Osteoblast (primary cell): Measurements from ENCODE around the gene JPT2. TPM values are rescaled to one million over a fixed set of nuclear protein-coding genes. Genes with fewer than 3 reads are reported as not detected.

Experiments
- DNase-seq: peaks from one replicate; pipeline ENCODE4 v3.0.0; 2011; ENCODE audit warnings: low spot score, mixed read lengths; ENCODE audit not compliant: insufficient read length; ENCODE audit errors: missing footprints
- H2AFZ ChIP-seq: 2 replicates; pipeline ENCODE4 v1.6.0; 2011; ENCODE audit warnings: mild to moderate bottlenecking, low read length
- H3K27ac ChIP-seq: 2 replicates; pipeline ENCODE4 v1.5.1; 2011; ENCODE audit warnings: mild to moderate bottlenecking, low read depth, low read length, moderate library complexity
- H3K27me3 ChIP-seq: 2 replicates; pipeline ENCODE4 v1.6.0; 2012; ENCODE audit warnings: mild to moderate bottlenecking, control low read depth, inconsistent platforms, low read length, moderate library complexity; ENCODE audit not compliant: insufficient read depth
- H3K36me3 ChIP-seq: 2 replicates; pipeline ENCODE4 v1.5.1; 2011; ENCODE audit warnings: mild to moderate bottlenecking, low read length, control low read depth, moderate library complexity; ENCODE audit not compliant: insufficient read depth
- H3K4me1 ChIP-seq: 2 replicates; pipeline ENCODE4 v1.5.1; 2011; ENCODE audit warnings: mild to moderate bottlenecking, low read length, control low read depth, moderate library complexity; ENCODE audit not compliant: insufficient read depth
- H3K4me2 ChIP-seq: 2 replicates; pipeline ENCODE4 v1.6.0; 2011; ENCODE audit warnings: mild to moderate bottlenecking, low read length; ENCODE audit not compliant: insufficient read depth
- H3K4me3 ChIP-seq: fragments of 200-600 bp; sonication (generic); 3 replicates; pipeline ENCODE4 v1.5.1; 2012; ENCODE audit warnings: mild to moderate bottlenecking, low read length, inconsistent platforms; ENCODE audit not compliant: insufficient read depth
- H3K79me2 ChIP-seq: 2 replicates; pipeline ENCODE4 v1.6.0; 2012; ENCODE audit warnings: mild to moderate bottlenecking, low read length, control low read depth, inconsistent platforms; ENCODE audit not compliant: insufficient read depth
- H3K9me3 ChIP-seq: 2 replicates; pipeline ENCODE4 v1.5.1; 2011; ENCODE audit warnings: low read depth, low read length, control low read depth
- H4K20me1 ChIP-seq: 2 replicates; pipeline ENCODE4 v1.6.0; 2012; ENCODE audit warnings: mild to moderate bottlenecking, low read length, control low read depth; ENCODE audit not compliant: insufficient read depth
- total RNA-seq: library from RNA; depleted of rRNA; stranded (reverse); fragments of >200 nt; gene quantifications from 2 replicates; pipeline ENCODE4 v1.2.3, GENCODE V29; 2012
- TF ChIP-seq, protein P1 (sequence below): IDR thresholded peaks from 2 replicates; pipeline ENCODE4 v1.5.1; 2011; ENCODE audit warnings: mild to moderate bottlenecking, low read depth, low read length, moderate library complexity; ENCODE audit errors: extremely low read depth

Gene JPT2
- total RNA-seq, 1 donor: 22.8 TPM

DNA sequence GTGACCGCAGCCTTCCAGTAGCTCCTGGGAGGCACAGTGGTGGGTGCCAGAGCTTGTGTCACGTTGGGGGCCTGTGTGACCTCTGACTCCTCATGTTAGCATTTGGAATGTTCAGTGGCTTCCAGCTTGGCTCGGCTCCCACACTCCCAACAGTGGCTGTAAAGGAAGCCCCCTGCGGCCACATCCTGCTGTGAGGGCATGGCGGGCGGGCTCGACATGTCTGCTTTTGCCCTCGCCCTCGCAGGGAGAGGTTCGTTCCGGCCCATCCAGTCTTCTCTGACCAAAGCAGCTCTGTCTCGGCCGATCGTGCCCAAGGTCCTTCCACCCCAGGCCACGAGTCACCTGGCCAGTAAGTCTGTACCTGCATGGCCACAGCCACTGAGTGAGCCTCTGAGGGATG, 12.2 kb upstream of the JPT2 start:
- peaks cover 79% of the 10 kb centered on the region for H3K36me3 ChIP-seq
- TF ChIP-seq, protein P1, sequence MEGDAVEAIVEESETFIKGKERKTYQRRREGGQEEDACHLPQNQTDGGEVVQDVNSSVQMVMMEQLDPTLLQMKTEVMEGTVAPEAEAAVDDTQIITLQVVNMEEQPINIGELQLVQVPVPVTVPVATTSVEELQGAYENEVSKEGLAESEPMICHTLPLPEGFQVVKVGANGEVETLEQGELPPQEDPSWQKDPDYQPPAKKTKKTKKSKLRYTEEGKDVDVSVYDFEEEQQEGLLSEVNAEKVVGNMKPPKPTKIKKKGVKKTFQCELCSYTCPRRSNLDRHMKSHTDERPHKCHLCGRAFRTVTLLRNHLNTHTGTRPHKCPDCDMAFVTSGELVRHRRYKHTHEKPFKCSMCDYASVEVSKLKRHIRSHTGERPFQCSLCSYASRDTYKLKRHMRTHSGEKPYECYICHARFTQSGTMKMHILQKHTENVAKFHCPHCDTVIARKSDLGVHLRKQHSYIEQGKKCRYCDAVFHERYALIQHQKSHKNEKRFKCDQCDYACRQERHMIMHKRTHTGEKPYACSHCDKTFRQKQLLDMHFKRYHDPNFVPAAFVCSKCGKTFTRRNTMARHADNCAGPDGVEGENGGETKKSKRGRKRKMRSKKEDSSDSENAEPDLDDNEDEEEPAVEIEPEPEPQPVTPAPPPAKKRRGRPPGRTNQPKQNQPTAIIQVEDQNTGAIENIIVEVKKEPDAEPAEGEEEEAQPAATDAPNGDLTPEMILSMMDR: no peak
- DNase-seq: peak; percentile 38

GRCh38 chr16:1666316-1666715, 11.8 kb upstream of the JPT2 start:
- H2AFZ ChIP-seq: no peak overlapping the region
- H3K9me3 ChIP-seq: no peaks in the 10 kb centered on the region
- H3K27me3 ChIP-seq: no peaks in the 10 kb centered on the region
- H3K27ac ChIP-seq: no peak overlapping the region
- TF ChIP-seq, protein P1: no peak
- H3K4me3 ChIP-seq: no peak overlapping the region
- H4K20me1 ChIP-seq: no peaks in the 10 kb centered on the region
- H3K4me2 ChIP-seq: no peak overlapping the region
- no peaks in the 10 kb centered on the region for H3K79me2 ChIP-seq
- peak; percentile 62 for DNase-seq
- H3K4me1 ChIP-seq: no peaks in the 10 kb centered on the region
- H3K36me3 ChIP-seq: peaks cover 83% of the 10 kb centered on the region

More for the DNA sequence above, 12.2 kb upstream of the JPT2 start:
- Histone ChIP-seq H3K9me3 (no peaks in the 10 kb centered on the region), H3K4me1 (no peaks in the 10 kb centered on the region), H3K79me2 (no peaks in the 10 kb centered on the region), H3K4me3 (no peak overlapping the region), H3K27me3 (no peaks in the 10 kb centered on the region), H3K27ac (no peak overlapping the region), H4K20me1 (no peaks in the 10 kb centered on the region), H3K4me2 (no peak overlapping the region), H2AFZ (no peak overlapping the region)

DNA sequence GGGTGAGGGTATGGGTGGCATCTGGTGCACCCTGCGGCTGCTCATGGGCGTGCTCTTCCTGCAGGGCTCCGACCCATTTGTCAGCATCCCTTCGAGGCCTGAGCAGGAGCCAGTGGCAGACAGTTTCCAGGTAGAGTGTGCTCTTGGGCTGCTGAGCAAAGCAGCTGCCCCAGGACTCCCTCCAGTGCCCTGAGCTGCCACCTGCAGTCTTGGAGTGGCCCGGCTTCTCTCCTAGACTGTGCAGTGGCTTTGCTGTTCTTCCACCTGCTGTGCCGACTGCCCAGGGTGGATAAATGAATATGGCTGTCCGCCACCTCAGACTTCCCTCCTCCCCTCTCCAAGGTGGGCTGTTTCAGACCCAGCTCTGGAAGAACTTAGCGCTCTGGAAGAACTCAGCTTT, 10.8 kb upstream of the JPT2 start:
- TF ChIP-seq, protein P1: no peak
- Histone ChIP-seq H3K4me2 (no peak overlapping the region), H2AFZ (no peak overlapping the region), H3K4me3 (no peak overlapping the region), H3K79me2 (no peaks in the 10 kb centered on the region), H3K9me3 (no peaks in the 10 kb centered on the region), H4K20me1 (no peaks in the 10 kb centered on the region), H3K27ac (no peak overlapping the region), H3K36me3 (peaks cover 87% of the 10 kb centered on the region), H3K27me3 (no peaks in the 10 kb centered on the region), H3K4me1 (no peaks in the 10 kb centered on the region)
- DNase-seq: peak; percentile 25

GRCh38 chr16:1667916-1668315, 10.2 kb upstream of the JPT2 start:
- Histone ChIP-seq H2AFZ (no peak overlapping the region), H4K20me1 (no peaks in the 10 kb centered on the region), H3K4me2 (no peak overlapping the region), H3K36me3 (peaks cover 87% of the 10 kb centered on the region), H3K4me1 (no peaks in the 10 kb centered on the region), H3K9me3 (no peaks in the 10 kb centered on the region), H3K27me3 (no peaks in the 10 kb centered on the region), H3K79me2 (no peaks in the 10 kb centered on the region), H3K27ac (no peak overlapping the region), H3K4me3 (no peak overlapping the region)
- TF ChIP-seq, protein P1: no peak
- peak; percentile 31 for DNase-seq
